Muscle layer of colon (tissue), 2 donors: ENCODE measurements around the gene DDHD1.

ENCODE experiments used
- H3K27ac ChIP-seq: one replicate; pipeline ENCODE4 v1.7.0; 2013; ENCODE audit warnings: low read depth, mild to moderate bottlenecking, low read length, moderate library complexity
- H3K27me3 ChIP-seq, 2 donors: one replicate each; pipeline ENCODE4 v1.7.0; 2013; ENCODE audit warnings: low read length in 2 of 2, mild to moderate bottlenecking in 2 of 2; ENCODE audit not compliant: insufficient read depth in 2 of 2, control insufficient read depth in 1 of 2
- H3K36me3 ChIP-seq: one replicate; pipeline ENCODE4 v1.7.0; 2013; ENCODE audit warnings: mild to moderate bottlenecking, low read length; ENCODE audit not compliant: insufficient read depth
- H3K4me1 ChIP-seq: one replicate; pipeline ENCODE4 v1.7.0; 2013; ENCODE audit warnings: mild to moderate bottlenecking, low read length; ENCODE audit not compliant: insufficient read depth
- H3K4me3 ChIP-seq, 2 donors: one replicate each; pipeline ENCODE4 v1.7.0; 2013; ENCODE audit warnings: low read length in 2 of 2, low read depth in 1 of 2, mild to moderate bottlenecking in 1 of 2, moderate library complexity in 1 of 2
- H3K9ac ChIP-seq: one replicate; pipeline ENCODE4 v1.7.0; 2013; ENCODE audit warnings: low read length
- H3K9me3 ChIP-seq: one replicate; pipeline ENCODE4 v1.7.0; 2013; ENCODE audit warnings: mild to moderate bottlenecking, low read length
- donor health status: abdominal sarcoma.
- donor health status: Adenocarcinoma of cecum.

DDHD1 gene

GRCh38 chr14:53004976-53005375 is 148.1 kb downstream of the DDHD1 start:
- Histone ChIP-seq H3K4me1 (no peaks in the 10 kb centered on the region), H3K36me3 (no peaks in the 10 kb centered on the region), H3K27me3 (no peaks in the 10 kb centered on the region), H3K4me3 (no peak overlapping the region), H3K9me3 (no peaks in the 10 kb centered on the region), H3K9ac (no peak overlapping the region), H3K27ac (no peak overlapping the region)

- Histone ChIP-seq H3K4me3 (no peak overlapping the region), H3K9me3 (no peaks in the 10 kb centered on the region), H3K27ac (no peak overlapping the region), H3K9ac (no peak overlapping the region), H3K4me1 (peaks cover under 1% of the 10 kb centered on the region), H3K36me3 (no peaks in the 10 kb centered on the region), H3K27me3 (no peaks in the 10 kb centered on the region)
These were observed 149.3 kb downstream of the DDHD1 start for GRCh38 chr14:53003776-53004175.

GRCh38 chr14:53002576-53002975 is 150.5 kb downstream of the DDHD1 start:
- Histone ChIP-seq H3K27me3 (no peaks in the 10 kb centered on the region), H3K9ac (no peak overlapping the region), H3K27ac (no peak overlapping the region), H3K36me3 (no peaks in the 10 kb centered on the region), H3K4me3 (no peak overlapping the region), H3K9me3 (no peaks in the 10 kb centered on the region), H3K4me1 (peaks cover 10% of the 10 kb centered on the region)

- Histone ChIP-seq H3K36me3 (no peaks in the 10 kb centered on the region), H3K27ac (no peak overlapping the region), H3K4me1 (peaks cover 10% of the 10 kb centered on the region), H3K27me3 (no peaks in the 10 kb centered on the region), H3K9me3 (no peaks in the 10 kb centered on the region), H3K9ac (no peak overlapping the region), H3K4me3 (no peak overlapping the region)
These were observed 151.2 kb downstream of the DDHD1 start for GRCh38 chr14:53001787-53002378.

GRCh38 chr14:52998376-52999015 is 154.6 kb downstream of the DDHD1 start:
- Histone ChIP-seq H3K9me3 (no peaks in the 10 kb centered on the region), H3K9ac (no peak overlapping the region), H3K27ac (peak overlapping the region; percentile 56), H3K4me1 (peaks cover 10% of the 10 kb centered on the region), H3K27me3 (no peaks in the 10 kb centered on the region), H3K36me3 (no peaks in the 10 kb centered on the region), H3K4me3 (no peak overlapping the region)

GRCh38 chr14:52996493-52996892 is 156.6 kb downstream of the DDHD1 start:
- Histone ChIP-seq H3K36me3 (no peaks in the 10 kb centered on the region), H3K9ac (no peak overlapping the region), H3K27ac (no peak overlapping the region), H3K4me1 (peaks cover 10% of the 10 kb centered on the region), H3K4me3 (no peak overlapping the region), H3K27me3 (no peaks in the 10 kb centered on the region), H3K9me3 (no peaks in the 10 kb centered on the region)

GRCh38 chr14:52995998-52996397 is 157.1 kb downstream of the DDHD1 start:
- Histone ChIP-seq H3K36me3 (no peaks in the 10 kb centered on the region), H3K4me1 (peaks cover 10% of the 10 kb centered on the region), H3K4me3 (no peak overlapping the region), H3K9ac (no peak overlapping the region), H3K27ac (no peak overlapping the region), H3K9me3 (no peaks in the 10 kb centered on the region), H3K27me3 (no peaks in the 10 kb centered on the region)

- no peaks in the 10 kb centered on the region for H3K36me3 ChIP-seq
- H3K9me3 ChIP-seq, result no peaks in the 10 kb centered on the region
- no peak overlapping the region for H3K27ac ChIP-seq
- no peak overlapping the region for H3K9ac ChIP-seq
- no peaks in the 10 kb centered on the region for H3K4me1 ChIP-seq
- H3K27me3 ChIP-seq, result no peaks in the 10 kb centered on the region
- no peak overlapping the region for H3K4me3 ChIP-seq
These were observed 160.8 kb downstream of the DDHD1 start for GRCh38 chr14:52992236-52992870.

GRCh38 chr14:52988139-52988538 is 165.0 kb downstream of the DDHD1 start:
- no peak overlapping the region for H3K9ac ChIP-seq
- H3K27ac ChIP-seq, result no peak overlapping the region
- no peak overlapping the region for H3K4me3 ChIP-seq
- H3K9me3 ChIP-seq, result no peaks in the 10 kb centered on the region
- no peaks in the 10 kb centered on the region for H3K27me3 ChIP-seq
- H3K36me3 ChIP-seq, result no peaks in the 10 kb centered on the region
- H3K4me1 ChIP-seq, result no peaks in the 10 kb centered on the region

GRCh38 chr14:52987514-52987913 is 165.6 kb downstream of the DDHD1 start:
- no peak overlapping the region for H3K9ac ChIP-seq
- H3K4me1 ChIP-seq, result no peaks in the 10 kb centered on the region
- no peaks in the 10 kb centered on the region for H3K9me3 ChIP-seq
- no peaks in the 10 kb centered on the region for H3K27me3 ChIP-seq
- H3K4me3 ChIP-seq, result no peak overlapping the region
- no peaks in the 10 kb centered on the region for H3K36me3 ChIP-seq
- H3K27ac ChIP-seq, result no peak overlapping the region

GRCh38 chr14:52987042-52987441 is 166.1 kb downstream of the DDHD1 start:
- Histone ChIP-seq H3K4me3 (no peak overlapping the region), H3K4me1 (no peaks in the 10 kb centered on the region), H3K27me3 (no peaks in the 10 kb centered on the region), H3K9ac (no peak overlapping the region), H3K27ac (no peak overlapping the region), H3K9me3 (no peaks in the 10 kb centered on the region), H3K36me3 (no peaks in the 10 kb centered on the region)
